SK-N-SH treated with all-trans-retinoic acid at 6 μM for 48 hours (cell line): ENCODE data around the gene TXNRD2.

Experiments
- ATAC-seq: fragments of 200-7000 bp; cut with Tn5 transposase; 3 replicates; pipeline ENCODE4 v1.9.1; 2020; ENCODE audit warnings: mild to moderate bottlenecking, moderate library complexity
- ARNTL ChIP-seq: fragments of 450-650 bp; formaldehyde crosslinking; IDR thresholded peaks from 2 replicates; pipeline ENCODE4 v1.5.0; 2020; ENCODE audit warnings: low read depth, mild to moderate bottlenecking, moderate library complexity, borderline replicate concordance
- BACH2 ChIP-seq: fragments of 250-450 bp; sonication (Bioruptor Pico); IDR thresholded peaks from 2 replicates; pipeline ENCODE4 v1.9.0; 2021; ENCODE audit warnings: mild to moderate bottlenecking, borderline replicate concordance
- CSDC2 ChIP-seq: fragments of 250-450 bp; sonication (Bioruptor Pico); IDR thresholded peaks from 2 replicates; pipeline ENCODE4 v1.5.0; 2020; ENCODE audit warnings: mild to moderate bottlenecking, moderate library complexity
- CSRNP3 ChIP-seq: fragments of 250-450 bp; sonication (Bioruptor Pico); IDR thresholded peaks from 2 replicates; pipeline ENCODE4 v1.5.1; 2021; ENCODE audit warnings: mild to moderate bottlenecking, moderate library complexity
- ESRRG ChIP-seq: fragments of 250-450 bp; sonication (Bioruptor Pico); IDR thresholded peaks from 2 replicates; pipeline ENCODE4 v1.6.1; 2021; ENCODE audit warnings: mild to moderate bottlenecking
- GLIS3 ChIP-seq: fragments of 250-450 bp; sonication (Bioruptor Pico); IDR thresholded peaks from 2 replicates; pipeline ENCODE4 v1.5.0; 2020; ENCODE audit warnings: mild to moderate bottlenecking, moderate library complexity
- ISL1 ChIP-seq: fragments of 250-450 bp; sonication (Bioruptor Pico); IDR thresholded peaks from 2 replicates; pipeline ENCODE4 v2.1.2; 2022; ENCODE audit warnings: mild to moderate bottlenecking, moderate library complexity
- OSR1 ChIP-seq: fragments of 250-450 bp; sonication (Bioruptor Pico); IDR thresholded peaks from 2 replicates; pipeline ENCODE4 v1.8.0; 2022; ENCODE audit warnings: moderate library complexity, mild to moderate bottlenecking, inconsistent platforms
- PATZ1 ChIP-seq: fragments of 250-450 bp; sonication (Bioruptor Pico); IDR thresholded peaks from 2 replicates; pipeline ENCODE4 v1.8.0; 2020; ENCODE audit warnings: mild to moderate bottlenecking, moderate library complexity, borderline replicate concordance
- PPARA ChIP-seq: fragments of 250-450 bp; sonication (Bioruptor Pico); IDR thresholded peaks from 2 replicates; pipeline ENCODE4 v1.5.0; 2020; ENCODE audit warnings: mild to moderate bottlenecking, borderline replicate concordance
- RARB ChIP-seq: fragments of 250-450 bp; sonication (Bioruptor Pico); IDR thresholded peaks from 2 replicates; pipeline ENCODE4 v1.8.0; 2021; ENCODE audit warnings: mild to moderate bottlenecking, moderate library complexity
- SNAI2 ChIP-seq: fragments of 250-450 bp; sonication (Bioruptor Pico); IDR thresholded peaks from 2 replicates; pipeline ENCODE4 v1.5.0; 2020; ENCODE audit warnings: mild to moderate bottlenecking, moderate library complexity
- TCF4 ChIP-seq: fragments of 250-450 bp; sonication (Bioruptor Pico); IDR thresholded peaks from 2 replicates; pipeline ENCODE4 v1.8.0; 2021; ENCODE audit warnings: mild to moderate bottlenecking, moderate library complexity, borderline replicate concordance
- TOX ChIP-seq: fragments of 250-450 bp; sonication (Bioruptor Pico); IDR thresholded peaks from 2 replicates; pipeline ENCODE4 v1.8.0; 2021; ENCODE audit warnings: mild to moderate bottlenecking, moderate library complexity, borderline replicate concordance
- TSHZ2 ChIP-seq: fragments of 250-450 bp; sonication (Bioruptor Pico); IDR thresholded peaks from 2 replicates; pipeline ENCODE4 v1.5.0; 2020; ENCODE audit warnings: mild to moderate bottlenecking, moderate library complexity
- ZFP3 ChIP-seq: fragments of 250-450 bp; sonication (Bioruptor Pico); IDR thresholded peaks from 2 replicates; pipeline ENCODE4 v1.5.0; 2020; ENCODE audit warnings: mild to moderate bottlenecking, moderate library complexity
- ZFP30 ChIP-seq: fragments of 450-650 bp; formaldehyde crosslinking; IDR thresholded peaks from 2 replicates; pipeline ENCODE4 v1.5.0; 2022; ENCODE audit warnings: mild to moderate bottlenecking, moderate library complexity
- ZNF565 ChIP-seq: fragments of 450-650 bp; formaldehyde crosslinking; conservative IDR thresholded peaks from 2 replicates; pipeline ENCODE4 v1.5.0; 2020; ENCODE audit warnings: low read depth, mild to moderate bottlenecking, moderate library complexity
- ZNF70 ChIP-seq: fragments of 450-650 bp; formaldehyde crosslinking; IDR thresholded peaks from 2 replicates; pipeline ENCODE4 v1.5.0; 2020; ENCODE audit warnings: mild to moderate bottlenecking, moderate library complexity
- TF ChIP-seq, protein P1 (sequence below): fragments of 250-450 bp; sonication (Bioruptor Pico); IDR thresholded peaks from 2 replicates; pipeline ENCODE4 v1.5.1; 2020; ENCODE audit warnings: low read depth, mild to moderate bottlenecking, moderate library complexity

TXNRD2 gene

DNA sequence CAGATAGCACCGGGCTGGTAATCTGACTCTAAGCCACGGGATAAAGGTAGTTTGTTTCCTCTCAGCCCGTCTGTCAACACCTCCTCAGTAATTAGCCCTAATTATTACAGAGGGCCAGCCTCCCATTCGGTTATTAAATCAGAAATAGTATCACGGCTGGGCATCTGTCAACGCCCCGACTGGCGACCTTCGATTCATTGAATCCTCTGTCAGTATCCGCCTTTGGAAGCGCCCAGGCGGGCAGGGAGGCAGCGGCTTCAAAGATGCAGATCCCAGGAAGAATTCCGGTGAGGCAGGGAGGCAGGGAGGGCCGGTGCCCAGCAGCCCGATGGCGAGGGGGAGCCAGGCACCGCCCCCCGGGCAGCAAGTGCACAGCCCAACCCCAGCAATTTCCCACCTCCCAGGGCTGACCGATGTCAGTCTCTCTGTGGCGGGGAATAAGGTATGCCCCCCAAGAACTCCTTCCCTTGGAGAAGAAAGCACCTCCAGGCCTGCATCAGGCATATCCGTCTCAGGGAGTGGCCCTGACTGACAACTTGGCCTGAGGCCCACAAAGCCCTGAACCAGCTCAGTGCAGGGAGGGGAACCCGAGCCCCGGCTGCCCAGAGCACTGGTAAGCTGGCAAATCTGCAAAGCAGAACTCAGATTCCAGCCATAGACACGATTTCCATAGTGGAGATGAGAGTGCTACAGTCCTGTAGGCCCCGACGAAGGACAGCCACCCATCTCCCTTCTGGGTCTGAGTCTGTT lies 98.3 kb downstream of the TXNRD2 start (continued):
- TF ChIP-seq, protein P1, sequence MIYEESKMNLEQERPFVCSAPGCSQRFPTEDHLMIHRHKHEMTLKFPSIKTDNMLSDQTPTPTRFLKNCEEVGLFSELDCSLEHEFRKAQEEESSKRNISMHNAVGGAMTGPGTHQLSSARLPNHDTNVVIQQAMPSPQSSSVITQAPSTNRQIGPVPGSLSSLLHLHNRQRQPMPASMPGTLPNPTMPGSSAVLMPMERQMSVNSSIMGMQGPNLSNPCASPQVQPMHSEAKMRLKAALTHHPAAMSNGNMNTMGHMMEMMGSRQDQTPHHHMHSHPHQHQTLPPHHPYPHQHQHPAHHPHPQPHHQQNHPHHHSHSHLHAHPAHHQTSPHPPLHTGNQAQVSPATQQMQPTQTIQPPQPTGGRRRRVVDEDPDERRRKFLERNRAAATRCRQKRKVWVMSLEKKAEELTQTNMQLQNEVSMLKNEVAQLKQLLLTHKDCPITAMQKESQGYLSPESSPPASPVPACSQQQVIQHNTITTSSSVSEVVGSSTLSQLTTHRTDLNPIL (CRISPR knock-in tag), result no peak
- no peak for TF ChIP-seq TOX (CRISPR knock-in tag)
- no peak for TF ChIP-seq ISL1 (CRISPR knock-in tag)

- no peak for TF ChIP-seq SNAI2 (CRISPR knock-in tag)
- TF ChIP-seq GLIS3 (CRISPR knock-in tag), result no peak
- no peak for TF ChIP-seq ZFP3 (CRISPR knock-in tag)
- no peak for TF ChIP-seq CSRNP3 (CRISPR knock-in tag)
- no peak for TF ChIP-seq RARB (CRISPR knock-in tag)
- no peak for TF ChIP-seq BACH2 (CRISPR knock-in tag)
- TF ChIP-seq PPARA, result no peak
- TF ChIP-seq OSR1 (CRISPR knock-in tag), result no peak
- ATAC-seq, result no peak
Observed at GRCh38 chr22:19842393-19843106, 99.1 kb downstream of the TXNRD2 start.

- no peak for ATAC-seq
- TF ChIP-seq GLIS3 (CRISPR knock-in tag), result no peak
- TF ChIP-seq ZNF565, result no peak
- no peak for TF ChIP-seq ARNTL (CRISPR knock-in tag)
- TF ChIP-seq SNAI2 (CRISPR knock-in tag), result no peak
- no peak for TF ChIP-seq PATZ1 (CRISPR knock-in tag)
- TF ChIP-seq ZFP3 (CRISPR knock-in tag), result no peak
- no peak for TF ChIP-seq PPARA
- TF ChIP-seq BACH2 (CRISPR knock-in tag), result no peak
- no peak for TF ChIP-seq ZNF70 (CRISPR knock-in tag)
- TF ChIP-seq TCF4 (CRISPR knock-in tag), result no peak
- TF ChIP-seq TSHZ2, result no peak
- TF ChIP-seq ZFP30 (CRISPR knock-in tag), result no peak
- TF ChIP-seq CSDC2 (CRISPR knock-in tag), result no peak
- TF ChIP-seq ESRRG (CRISPR knock-in tag), result no peak
- no peak for TF ChIP-seq TOX (CRISPR knock-in tag)
- TF ChIP-seq RARB (CRISPR knock-in tag), result no peak
- TF ChIP-seq, protein P1 (CRISPR knock-in tag), result no peak
Observed at GRCh38 chr22:19841641-19842392, 99.8 kb downstream of the TXNRD2 start.
